ENCODE measurements around the gene GNA12.
A peak's percentile ranks its signal among the peaks of the same experiment; 100 is the strongest.

GNA12 gene

DNA sequence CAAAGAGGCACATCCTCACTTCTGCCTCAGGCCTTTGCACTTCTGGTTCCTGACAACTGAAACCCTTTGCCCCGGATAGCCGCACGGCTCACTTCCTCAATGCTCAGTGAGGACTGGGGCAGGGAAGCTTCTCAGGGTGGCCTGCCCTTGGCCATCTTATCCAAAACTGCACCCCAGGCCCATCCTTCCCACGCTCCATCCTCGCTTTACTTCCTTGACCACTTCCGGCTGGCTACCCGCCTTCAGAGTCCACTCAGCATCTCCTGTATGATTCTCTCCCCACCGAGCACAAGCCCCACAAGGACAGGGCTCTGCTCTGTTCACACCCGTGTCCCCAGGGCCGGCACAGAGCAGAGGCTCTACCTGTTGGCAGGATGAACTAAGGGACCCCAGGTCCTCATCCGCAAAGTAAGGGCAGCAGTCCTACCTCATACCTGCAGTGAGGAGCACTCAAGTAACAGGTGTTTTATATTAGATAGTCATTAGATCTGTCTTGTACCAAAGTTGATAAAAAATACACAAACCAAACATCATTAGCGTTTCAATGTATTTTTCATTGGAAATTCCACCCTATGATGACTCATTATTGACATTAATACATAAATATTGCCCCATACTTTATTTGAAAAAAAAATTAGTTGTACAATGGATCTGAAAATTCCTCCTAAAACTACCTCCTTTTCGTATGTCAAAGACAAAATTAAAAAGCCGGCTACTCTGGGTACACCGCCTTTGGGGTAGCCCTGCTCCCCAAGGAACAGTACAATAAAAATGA lies 35.0 kb downstream of the GNA12 start:
- no peak overlapping the region for H3K4me3 ChIP-seq (ENCODE audit: low read length)
- no peak for DNase-seq (ENCODE audit: low read depth, low spot score)

DNA sequence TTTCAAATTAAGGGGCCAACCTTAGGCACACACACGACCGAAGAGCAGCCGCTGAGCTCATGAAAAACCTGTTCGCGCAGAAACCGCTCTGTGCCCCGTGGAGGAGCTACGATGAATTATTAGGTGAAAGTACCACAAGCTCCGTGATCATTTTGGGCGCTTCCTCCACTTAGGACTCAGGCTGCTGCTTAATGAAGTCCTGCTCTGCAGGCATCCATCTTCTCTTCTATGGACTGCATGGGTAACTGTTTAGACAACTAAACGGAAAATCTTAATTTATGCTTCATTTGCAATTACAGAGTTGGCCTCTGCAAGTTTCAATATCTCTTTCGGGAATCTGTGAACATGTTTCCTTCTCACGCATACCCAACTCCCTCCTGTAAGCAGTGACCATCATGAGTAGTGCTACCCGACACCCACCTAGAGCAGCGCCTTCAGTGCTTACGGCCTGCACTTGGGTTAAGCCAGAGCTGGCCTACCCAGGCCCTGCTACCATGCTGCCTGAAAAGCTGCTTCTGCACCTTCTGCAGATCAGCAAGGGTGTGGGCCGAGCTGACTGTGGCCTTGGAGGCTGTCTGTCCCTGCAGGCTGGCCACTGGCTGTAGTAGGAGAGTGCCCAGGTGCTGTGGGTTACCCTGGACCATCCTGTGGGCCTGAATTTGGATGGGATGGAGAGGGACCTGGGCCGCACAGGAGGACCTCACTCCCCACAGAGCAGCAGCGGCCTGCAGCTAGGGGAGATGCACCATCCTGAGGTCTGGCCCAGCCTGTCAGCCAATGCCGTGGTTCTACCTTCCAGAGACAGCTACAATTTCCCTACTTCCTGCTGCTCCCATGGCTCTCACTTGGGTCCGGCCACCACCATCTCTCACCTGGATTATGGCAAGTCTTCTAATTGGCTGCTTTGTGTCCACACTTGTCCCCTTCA lies 36.0 kb downstream of the GNA12 start:
- H3K4me3 ChIP-seq (ENCODE audit: low read length): no peak overlapping the region
- no peak for DNase-seq (ENCODE audit: low read depth, low spot score)

DNA sequence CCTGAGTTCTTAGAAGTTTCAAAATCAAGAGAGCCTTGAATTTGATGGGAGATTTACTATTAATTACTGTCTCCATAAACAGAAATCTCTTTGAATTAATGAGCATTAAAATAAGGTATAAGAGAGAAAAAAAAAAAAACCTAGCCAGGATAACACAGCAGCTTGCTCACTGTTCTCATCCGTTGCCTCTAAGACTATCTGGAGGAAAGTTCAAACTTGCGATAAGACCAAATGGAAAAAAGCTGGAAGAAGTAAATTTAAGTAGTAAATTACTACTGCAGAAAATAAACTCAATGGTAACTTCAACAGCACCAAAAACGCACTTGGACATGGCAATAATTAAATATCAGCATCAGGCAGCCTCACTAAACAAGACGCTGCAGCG lies 36.7 kb downstream of the GNA12 start:
- no peak overlapping the region for H3K4me3 ChIP-seq (ENCODE audit: low read length)
- DNase-seq (ENCODE audit: low read depth, low spot score): no peak

DNA sequence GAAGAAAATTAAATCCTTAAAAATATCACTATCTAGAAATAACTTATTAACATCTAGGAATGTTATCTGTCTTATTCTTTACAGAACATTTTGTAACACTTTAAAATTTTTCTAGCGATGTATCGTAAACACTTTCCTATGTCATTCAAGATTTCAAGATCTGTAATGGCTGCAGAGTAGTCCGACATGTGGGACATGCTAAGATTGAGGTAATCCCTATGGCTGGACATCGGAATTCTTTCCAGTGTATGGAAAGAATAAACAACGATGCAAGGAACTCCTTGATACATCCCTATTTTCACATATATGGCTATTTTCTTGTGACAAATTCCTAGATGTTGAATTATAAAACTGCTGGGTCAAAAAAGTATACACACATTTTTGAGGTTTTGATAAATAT lies 37.5 kb downstream of the GNA12 start:
- no peak for DNase-seq (ENCODE audit: low read depth, low spot score)
- no peak overlapping the region for H3K4me3 ChIP-seq (ENCODE audit: low read length)

DNA sequence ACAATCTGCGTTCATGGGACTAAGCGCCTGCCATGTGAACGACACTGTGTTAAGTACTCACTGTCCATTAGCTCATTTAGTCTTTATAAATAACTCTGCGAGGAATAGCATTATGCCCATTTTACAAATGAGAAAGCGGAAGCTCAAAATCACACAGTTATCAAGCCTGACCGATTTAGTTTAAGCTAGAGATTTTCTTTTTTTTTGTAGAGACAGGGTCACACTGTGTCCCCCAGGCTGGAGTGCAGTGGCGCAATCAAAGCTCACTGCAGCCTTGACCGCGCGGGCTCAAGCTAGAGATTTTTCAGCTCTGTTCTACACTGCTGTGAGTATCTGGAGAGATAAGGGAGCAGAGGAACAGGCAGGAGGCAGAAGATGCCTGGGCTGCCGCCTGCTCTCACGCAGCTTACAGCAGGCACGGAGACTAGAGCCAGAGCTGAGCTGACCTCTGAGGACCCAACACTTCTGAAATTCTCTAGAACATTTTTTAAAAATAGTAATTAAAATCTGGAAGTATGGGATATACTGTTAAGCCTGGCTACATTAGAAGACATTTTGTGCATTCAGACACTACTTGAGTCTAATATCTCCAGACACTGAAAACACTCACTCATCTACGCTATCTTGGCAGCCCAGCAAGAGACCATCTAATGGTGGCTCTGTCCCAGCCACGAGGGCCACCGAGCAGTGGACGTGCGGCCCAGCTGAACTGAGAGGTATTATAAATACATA lies 38.7 kb downstream of the GNA12 start:
- no peak overlapping the region for H3K4me3 ChIP-seq (ENCODE audit: low read length)
- DNase-seq (ENCODE audit: low read depth, low spot score): no peak

DNA sequence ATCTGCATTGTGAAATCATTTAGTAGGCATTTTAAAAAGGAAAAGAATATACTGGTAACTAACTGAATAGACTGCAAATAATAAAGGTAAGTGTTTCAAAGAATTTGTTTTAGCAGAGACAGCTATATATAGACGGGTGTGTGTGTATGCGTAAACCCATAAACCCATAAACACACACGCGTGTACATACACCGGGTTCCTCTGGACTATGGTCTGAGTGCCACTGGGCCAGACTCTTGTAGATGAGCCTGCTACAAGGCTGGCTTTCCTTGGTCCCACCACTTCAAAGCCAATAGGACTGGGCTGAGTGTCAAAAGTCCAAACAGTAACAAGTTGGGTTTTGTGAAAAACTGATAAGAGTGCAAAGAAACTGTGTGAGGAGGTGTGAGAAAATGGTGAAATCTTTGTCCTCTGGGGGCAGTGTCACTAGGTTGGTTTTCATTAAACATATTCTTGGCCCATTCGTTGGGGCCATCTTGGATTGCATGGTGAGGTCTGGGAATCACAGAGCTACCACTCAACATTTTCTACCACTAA lies 39.8 kb downstream of the GNA12 start:
- no peak for DNase-seq (ENCODE audit: low read depth, low spot score)
- no peak overlapping the region for H3K4me3 ChIP-seq (ENCODE audit: low read length)

DNA sequence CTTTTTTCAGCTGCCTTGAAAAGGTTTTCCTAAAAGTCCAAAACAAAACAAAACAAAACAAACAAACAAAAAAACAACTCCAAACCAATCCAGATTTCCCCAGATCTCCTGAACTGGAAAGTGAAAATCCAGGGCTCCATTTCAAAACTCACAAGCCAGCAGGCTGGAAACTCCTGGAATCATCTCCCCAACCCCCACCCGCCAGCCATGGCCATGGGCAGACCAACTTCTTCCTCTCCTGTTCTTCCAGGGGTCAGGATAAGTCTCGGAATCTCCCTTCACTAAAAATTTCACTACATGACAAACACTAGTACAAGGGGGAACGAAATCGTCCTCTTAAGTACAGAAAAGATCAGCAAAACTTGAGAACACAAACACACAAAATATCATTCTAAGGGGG lies 40.4 kb downstream of the GNA12 start:
- no peak for DNase-seq (ENCODE audit: low read depth, low spot score)
- H3K4me3 ChIP-seq (ENCODE audit: low read length): no peak overlapping the region

DNA sequence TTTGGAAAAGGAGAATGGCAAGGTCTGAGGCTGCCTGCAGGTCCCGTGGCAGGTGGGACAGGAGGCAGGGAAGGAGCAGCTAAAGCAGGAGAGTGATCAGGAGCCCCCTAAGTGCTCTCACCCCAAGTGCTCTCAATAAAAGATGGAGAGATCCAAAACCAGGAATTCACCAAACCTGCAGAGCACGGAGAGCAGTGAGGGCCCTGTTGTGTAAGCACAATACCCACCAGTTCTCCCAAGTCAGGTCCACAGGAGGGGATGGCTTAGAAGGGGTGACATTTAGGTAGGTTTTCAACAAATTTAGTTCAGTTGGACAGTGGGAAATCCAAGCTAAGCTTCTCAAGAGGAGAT lies 40.8 kb downstream of the GNA12 start:
- H3K4me3 ChIP-seq (ENCODE audit: low read length): no peak overlapping the region
- DNase-seq (ENCODE audit: low read depth, low spot score): no peak

DNA sequence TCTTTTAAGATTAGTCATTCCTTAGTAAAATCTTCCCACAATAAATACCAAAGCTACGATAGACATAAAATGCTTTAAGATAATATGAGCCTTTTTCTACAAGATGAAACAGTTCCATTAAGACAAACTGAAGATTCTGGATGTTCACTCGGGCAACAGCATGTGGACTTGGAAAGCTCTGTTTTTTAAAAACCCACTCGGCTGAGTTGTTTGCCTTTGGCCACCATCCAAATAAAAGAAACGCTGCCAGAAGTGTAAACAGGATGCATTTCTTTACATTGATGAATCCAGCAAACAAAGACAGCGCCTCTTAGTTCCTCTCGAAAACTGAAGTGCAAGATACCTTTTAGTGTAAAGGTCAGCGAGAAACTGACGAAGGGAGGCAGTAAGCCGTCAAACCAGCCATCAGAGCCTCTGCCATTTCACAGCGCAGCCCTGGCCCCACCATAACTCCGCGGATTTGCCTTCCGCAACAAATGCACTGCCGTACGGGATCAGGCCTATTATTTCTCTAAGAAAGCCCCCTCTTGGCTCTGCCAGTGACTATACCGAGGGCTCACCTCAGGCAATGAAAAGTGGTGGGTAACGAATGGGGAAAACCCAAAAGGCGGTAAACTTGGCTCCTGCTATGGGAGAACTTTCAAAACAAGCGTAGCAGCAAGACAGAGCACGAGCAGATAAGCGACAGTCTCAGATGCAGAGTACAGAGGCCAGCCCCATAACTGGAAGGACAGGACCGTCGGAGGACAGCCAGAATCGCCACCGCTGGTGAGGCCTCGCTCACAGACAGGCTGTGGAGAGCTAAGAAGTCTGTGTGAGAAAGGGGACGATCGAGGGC lies 41.4 kb downstream of the GNA12 start:
- no peak for DNase-seq (ENCODE audit: low read depth, low spot score)
- no peak overlapping the region for H3K4me3 ChIP-seq (ENCODE audit: low read length)

DNA sequence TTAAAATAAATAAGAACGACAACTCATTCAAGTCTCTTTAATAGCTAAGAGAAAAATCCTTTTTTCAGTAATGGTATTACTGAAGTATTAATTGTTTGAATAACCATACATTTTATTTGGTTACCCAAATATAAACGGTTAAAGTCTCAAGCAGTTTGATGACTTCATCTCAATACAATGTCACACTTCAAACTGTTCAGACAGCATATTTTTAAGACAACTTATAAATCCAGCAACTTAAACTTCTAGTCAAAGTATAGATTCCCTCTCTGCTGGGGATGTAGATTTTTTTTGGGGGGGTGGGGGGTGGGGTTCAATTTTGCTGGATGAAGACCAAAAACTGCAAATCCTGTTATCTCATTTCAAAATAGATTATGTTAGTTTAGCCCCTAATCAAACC lies 42.0 kb downstream of the GNA12 start:
- DNase-seq (ENCODE audit: low read depth, low spot score): no peak
- no peak overlapping the region for H3K4me3 ChIP-seq (ENCODE audit: low read length)

DNA sequence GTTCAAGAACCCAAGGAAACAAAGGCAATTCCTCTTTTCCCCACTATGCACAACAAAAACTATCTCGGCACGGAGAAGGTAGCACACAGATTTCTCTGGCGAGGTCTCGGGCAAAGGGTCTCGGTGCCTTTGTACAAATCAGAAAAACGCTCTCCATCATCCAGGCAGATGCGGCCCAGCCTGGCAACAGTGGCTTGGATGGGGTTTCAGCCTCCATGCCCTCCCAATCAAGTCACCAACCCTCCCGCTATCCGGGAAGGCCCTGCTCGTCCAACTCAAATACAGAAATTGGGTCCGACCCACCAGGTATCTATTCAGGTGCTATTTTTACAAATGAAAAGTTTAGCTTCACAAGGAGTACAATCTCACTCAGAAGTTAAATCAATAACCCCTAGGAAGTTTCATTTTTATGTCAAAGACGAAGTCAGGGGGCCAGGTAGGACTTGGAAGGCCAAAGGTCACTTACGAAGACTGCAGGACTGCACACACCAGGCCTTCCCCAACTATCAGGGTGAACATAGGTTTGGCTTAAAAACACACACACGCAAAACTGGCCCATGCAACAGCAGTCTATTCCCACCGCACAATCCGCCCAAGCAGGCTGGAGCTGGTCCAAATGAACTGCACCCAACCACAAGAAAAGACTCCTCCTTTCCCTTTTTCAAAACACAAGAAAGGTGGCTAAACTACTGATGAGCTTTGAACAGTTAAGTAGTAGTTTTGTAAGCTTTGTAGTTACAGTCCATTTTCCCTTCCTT lies 43.0 kb downstream of the GNA12 start:
- DNase-seq (ENCODE audit: low read depth, low spot score): peak; percentile 22
- H3K4me3 ChIP-seq (ENCODE audit: low read length): no peak overlapping the region

DNA sequence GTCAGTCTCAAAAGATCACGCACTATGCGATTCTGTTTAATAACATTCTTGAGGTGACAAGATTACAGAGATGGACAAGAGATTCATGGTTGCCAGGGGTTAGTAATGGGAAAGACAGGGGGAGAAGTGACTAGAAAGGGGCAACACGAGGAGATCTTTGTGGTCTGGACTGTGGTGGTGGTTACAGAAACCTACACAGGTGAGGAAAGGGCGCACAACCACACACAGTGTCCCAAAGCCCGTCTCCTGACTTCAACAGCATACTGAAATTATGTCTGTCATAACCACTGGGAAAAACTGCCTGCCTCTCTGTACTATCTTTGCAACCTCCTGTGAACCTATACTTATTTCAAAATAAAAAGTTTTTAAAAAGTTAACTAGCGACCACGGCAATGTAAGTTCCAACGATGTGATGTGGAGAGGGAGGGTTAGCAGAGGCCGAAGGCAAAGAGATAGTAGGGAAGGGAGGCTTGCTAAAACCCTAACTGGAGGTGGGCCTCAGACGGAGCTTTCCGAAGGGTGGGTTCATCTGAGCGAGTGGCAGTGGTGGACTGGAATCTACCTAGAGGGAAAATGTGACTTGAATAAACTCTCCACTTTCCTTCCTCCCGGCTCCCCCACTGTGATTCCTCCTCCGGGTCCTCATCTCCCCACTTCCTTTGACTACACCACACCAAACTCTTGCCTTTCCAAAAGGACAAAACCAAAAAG lies 43.7 kb downstream of the GNA12 start:
- no peak for DNase-seq (ENCODE audit: low read depth, low spot score)
- H3K4me3 ChIP-seq (ENCODE audit: low read length): no peak overlapping the region

DNA sequence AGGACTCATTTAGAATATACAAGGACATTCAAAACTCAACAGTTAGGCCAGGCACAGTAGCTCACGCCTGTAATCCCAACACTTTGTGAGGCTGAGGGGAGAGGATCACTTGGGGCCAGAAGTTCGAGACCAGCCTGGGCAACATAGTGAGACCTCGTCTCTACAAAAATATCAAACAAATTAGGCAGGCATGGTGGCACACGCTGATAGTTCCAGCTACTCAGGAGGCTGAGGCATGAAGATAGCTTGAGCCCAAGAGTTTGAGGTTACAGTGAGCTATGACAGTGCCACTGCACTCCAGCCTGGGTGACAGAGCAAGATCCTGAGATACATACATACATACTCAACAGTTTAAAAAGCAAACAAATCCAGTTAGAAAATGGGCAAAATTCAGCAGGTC lies 44.9 kb downstream of the GNA12 start:
- no peak for DNase-seq (ENCODE audit: low read depth, low spot score)
- no peak overlapping the region for H3K4me3 ChIP-seq (ENCODE audit: low read length)

DNA sequence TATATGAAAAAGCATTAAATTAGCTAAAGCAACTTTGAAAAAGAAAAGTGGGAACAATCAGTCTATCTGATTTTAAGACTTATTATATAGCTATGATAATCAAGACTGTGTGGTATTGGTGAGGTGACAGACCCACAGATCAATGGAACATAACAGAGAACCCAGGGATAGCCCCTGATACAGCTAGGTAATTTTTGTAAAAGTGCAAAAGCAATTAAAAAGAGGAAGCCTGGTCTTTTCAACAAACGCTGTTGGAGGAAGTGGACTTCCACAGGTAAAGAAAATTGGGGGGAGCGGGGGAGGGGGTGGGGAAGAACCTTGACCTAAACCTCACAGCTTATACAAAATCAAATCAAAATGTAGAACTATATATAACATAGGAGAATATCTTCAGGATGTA lies 45.4 kb downstream of the GNA12 start:
- DNase-seq (ENCODE audit: low read depth, low spot score): no peak
- no peak overlapping the region for H3K4me3 ChIP-seq (ENCODE audit: low read length)

DNA sequence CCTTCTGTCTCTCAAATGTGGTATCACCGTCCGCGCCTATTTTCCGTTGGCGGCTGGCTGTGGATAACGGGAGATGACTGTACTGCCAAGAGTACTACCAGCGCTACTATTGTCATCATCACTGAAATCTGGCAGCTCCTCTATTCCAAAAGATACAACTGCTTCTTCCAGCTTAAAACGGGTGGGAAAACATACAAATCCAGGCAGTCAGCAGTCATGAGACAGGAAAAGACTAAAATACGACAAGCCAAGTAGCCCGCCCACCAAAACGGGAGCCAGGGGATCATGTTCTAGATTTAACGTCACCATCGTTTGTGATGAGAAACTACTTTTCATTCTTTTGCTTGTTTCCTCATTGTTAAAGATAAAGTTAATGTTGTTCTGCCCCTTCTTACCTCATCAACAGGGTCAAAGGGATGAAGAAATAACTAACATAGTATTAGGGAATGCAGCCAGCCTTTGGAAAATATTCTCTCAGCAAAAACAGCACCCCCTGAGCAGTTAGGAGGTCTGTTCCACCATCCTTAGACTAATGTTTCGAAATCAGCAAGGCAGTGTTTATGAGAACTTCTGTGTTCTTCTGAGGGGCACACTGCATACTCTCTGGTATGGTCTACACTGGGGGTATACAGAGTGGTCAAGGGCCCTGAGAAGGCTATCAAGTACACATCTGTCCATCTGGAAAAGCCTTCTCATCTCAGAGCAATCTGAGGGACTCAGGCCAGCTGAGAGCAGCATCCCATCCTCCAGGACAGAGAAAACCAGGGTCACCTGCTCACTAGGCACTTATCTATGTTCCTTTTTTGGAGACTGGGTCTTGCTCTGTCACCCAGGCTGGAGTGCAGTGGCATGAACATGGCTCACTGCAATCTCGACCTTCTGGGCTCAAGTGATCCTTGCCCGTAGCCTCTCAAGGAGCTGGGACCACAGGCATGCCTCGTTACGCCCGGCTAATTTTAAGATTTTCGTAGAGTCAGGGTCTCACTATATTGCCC lies 47.5 kb downstream of the GNA12 start:
- DNase-seq (ENCODE audit: low read depth, low spot score): no peak
- H3K4me3 ChIP-seq (ENCODE audit: low read length): no peak overlapping the region

DNA sequence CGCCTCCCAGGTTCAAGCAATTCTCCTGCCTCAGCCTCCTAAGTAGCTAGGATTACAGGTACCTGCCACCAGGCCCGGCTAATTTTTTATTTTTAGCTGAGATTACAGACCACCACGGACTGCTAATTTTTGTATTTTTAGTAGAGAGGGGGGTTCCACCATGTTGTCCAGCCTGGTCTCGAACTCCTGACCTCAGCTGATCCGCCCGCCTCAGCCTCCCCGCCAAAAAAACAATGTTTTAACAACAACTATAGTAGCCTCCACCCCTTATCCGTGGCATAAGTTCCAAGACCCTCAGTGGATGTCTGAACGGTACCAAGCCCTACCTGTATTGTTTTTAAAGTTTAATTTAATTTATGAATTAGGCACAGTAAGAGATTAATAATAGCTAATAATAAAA lies 48.2 kb downstream of the GNA12 start:
- no peak for DNase-seq (ENCODE audit: low read depth, low spot score)
- H3K4me3 ChIP-seq (ENCODE audit: low read length): no peak overlapping the region

All from Jurkat, Clone E6-1 (cell line).